ENCODE data around the gene KCNH4. TPM values are rescaled to one million over a fixed set of nuclear protein-coding genes. Genes with fewer than 3 reads are reported as not detected.

The KCNH4 gene
- total and polyA plus RNA-seq, 4 donors, result 0.01 TPM; not detected in 3

- H3K4me3 ChIP-seq (ENCODE audit: low read depth in 1 of 3, low read length in 3 of 3), result peak overlapping the region in 2 of 3 donors; percentile 32 to 58
- 50% methylated on average over 17 of the region's 17 CpGs for WGBS
- no peak overlapping the region for H3K27ac ChIP-seq (ENCODE audit: low read depth in 1 of 2, low read length in 2 of 2)
- no peak for DNase-seq (ENCODE audit: low spot score)
- H3K9me3 ChIP-seq (ENCODE audit: control insufficient read depth in 4 of 4, low read length in 3 of 4), result no peaks in the 10 kb centered on the region
- no peak overlapping the region for H3K9ac ChIP-seq (ENCODE audit: low read depth in 1 of 2, low read length in 2 of 2)
- TF ChIP-seq HNF4G (IDR thresholded peaks at IDR 0.05), result no peak
- TF ChIP-seq ATF3 (IDR thresholded peaks at IDR 0.05), result no peak
- TF ChIP-seq RAD21 (IDR thresholded peaks at IDR 0.05), result no peak
- no peak for TF ChIP-seq NR2F2 (IDR thresholded peaks at IDR 0.05)
- no peak for TF ChIP-seq JUND (IDR thresholded peaks at IDR 0.05)
- TF ChIP-seq TAF1 (conservative IDR thresholded peaks at IDR 0.05), result no peak
- peaks cover 0 to 22% (median 17%) of the 10 kb centered on the region in 4 donors for H3K4me1 ChIP-seq (ENCODE audit: control insufficient read depth in 4 of 4, insufficient read depth in 4 of 4, low read length in 3 of 4)
- H3K27me3 ChIP-seq (ENCODE audit: control insufficient read depth in 4 of 4, insufficient read depth in 4 of 4, low read length in 3 of 4), result no peaks in the 10 kb centered on the region
- no peaks in the 10 kb centered on the region for H3K36me3 ChIP-seq (ENCODE audit: control insufficient read depth in 4 of 4, insufficient read depth in 3 of 4, low read depth in 1 of 4, low read length in 3 of 4)
These were observed 25.3 kb downstream of the KCNH4 start for GRCh38 chr17:42155614-42156045.

DNA sequence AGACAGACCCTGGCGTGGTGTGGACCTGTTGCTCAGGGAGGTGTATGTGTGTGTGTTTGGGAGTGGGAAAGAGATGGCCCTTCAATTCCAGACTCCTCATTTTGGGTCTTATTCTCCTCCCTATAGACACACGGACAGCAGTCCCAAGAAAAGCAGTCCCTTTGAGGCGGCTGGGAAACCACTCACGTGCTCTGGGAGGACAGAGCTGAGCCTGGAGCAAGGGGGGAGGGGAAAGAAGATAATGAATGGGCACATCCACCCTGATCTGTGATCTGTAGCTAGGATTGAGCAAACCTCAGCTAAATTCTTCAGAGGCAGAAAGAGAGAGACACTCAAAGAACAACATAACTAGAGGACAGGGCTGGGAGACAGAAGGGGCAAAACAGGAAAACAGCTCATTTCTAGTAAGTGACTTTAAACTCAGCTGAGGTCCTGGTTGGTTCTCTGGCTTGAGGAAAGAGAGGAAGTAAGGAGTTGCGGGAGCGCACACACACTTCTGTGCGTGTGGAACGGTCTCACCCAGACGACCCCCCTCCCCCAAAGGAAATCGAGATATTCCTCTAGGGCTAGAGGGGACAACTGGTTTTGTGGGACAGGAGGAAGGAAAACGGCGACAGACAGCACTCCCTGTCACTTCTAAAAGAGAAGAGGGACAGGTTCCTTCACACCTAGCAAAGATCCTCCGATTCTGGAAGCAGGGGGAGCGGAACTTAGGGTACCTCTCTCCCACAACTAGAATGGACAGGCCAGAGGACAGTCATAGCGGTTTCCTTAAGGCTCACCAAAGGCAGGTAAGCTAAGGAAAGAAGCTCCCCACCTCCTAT, 26.8 kb downstream of the KCNH4 start:
- Histone ChIP-seq H3K4me1 (ENCODE audit: control insufficient read depth in 4 of 4, insufficient read depth in 4 of 4, low read length in 3 of 4) (peaks cover 0 to 24% (median 18%) of the 10 kb centered on the region in 4 donors), H3K9me3 (ENCODE audit: control insufficient read depth in 4 of 4, low read length in 3 of 4) (no peaks in the 10 kb centered on the region), H3K4me3 (ENCODE audit: low read depth in 1 of 3, low read length in 3 of 3) (peak overlapping the region; percentile 80 to 98 (median 97)), H3K27me3 (ENCODE audit: control insufficient read depth in 4 of 4, insufficient read depth in 4 of 4, low read length in 3 of 4) (no peaks in the 10 kb centered on the region), H3K9ac (ENCODE audit: low read depth in 1 of 2, low read length in 2 of 2) (peak overlapping the region; percentile 91 to 95), H3K27ac (ENCODE audit: low read depth in 1 of 2, low read length in 2 of 2) (peak overlapping the region; percentile 75 to 81), H3K36me3 (ENCODE audit: control insufficient read depth in 4 of 4, insufficient read depth in 3 of 4, low read depth in 1 of 4, low read length in 3 of 4) (no peaks in the 10 kb centered on the region)
- TF ChIP-seq RXRA (IDR thresholded peaks at IDR 0.05) (no peak), YY1 (IDR thresholded peaks at IDR 0.05) (no peak), FOXA2 (IDR thresholded peaks at IDR 0.05) (no peak), JUND (IDR thresholded peaks at IDR 0.05) (no peak), NR2F2 (IDR thresholded peaks at IDR 0.05) (no peak), GABPA (IDR thresholded peaks at IDR 0.05 in 1 of 2, conservative IDR thresholded peaks at IDR 0.05 in 1 of 2) (no peak), SP1 (IDR thresholded peaks at IDR 0.05) (no peak), ATF3 (IDR thresholded peaks at IDR 0.05) (no peak), TAF1 (conservative IDR thresholded peaks at IDR 0.05) (no peak), CTCF (IDR thresholded peaks at IDR 0.05; ENCODE audit: low read depth, low read length, missing input control) (no peak)
- TF ChIP-seq, protein P1, sequence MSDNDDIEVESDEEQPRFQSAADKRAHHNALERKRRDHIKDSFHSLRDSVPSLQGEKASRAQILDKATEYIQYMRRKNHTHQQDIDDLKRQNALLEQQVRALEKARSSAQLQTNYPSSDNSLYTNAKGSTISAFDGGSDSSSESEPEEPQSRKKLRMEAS (IDR thresholded peaks at IDR 0.05), result no peak
- TF ChIP-seq, protein P2, sequence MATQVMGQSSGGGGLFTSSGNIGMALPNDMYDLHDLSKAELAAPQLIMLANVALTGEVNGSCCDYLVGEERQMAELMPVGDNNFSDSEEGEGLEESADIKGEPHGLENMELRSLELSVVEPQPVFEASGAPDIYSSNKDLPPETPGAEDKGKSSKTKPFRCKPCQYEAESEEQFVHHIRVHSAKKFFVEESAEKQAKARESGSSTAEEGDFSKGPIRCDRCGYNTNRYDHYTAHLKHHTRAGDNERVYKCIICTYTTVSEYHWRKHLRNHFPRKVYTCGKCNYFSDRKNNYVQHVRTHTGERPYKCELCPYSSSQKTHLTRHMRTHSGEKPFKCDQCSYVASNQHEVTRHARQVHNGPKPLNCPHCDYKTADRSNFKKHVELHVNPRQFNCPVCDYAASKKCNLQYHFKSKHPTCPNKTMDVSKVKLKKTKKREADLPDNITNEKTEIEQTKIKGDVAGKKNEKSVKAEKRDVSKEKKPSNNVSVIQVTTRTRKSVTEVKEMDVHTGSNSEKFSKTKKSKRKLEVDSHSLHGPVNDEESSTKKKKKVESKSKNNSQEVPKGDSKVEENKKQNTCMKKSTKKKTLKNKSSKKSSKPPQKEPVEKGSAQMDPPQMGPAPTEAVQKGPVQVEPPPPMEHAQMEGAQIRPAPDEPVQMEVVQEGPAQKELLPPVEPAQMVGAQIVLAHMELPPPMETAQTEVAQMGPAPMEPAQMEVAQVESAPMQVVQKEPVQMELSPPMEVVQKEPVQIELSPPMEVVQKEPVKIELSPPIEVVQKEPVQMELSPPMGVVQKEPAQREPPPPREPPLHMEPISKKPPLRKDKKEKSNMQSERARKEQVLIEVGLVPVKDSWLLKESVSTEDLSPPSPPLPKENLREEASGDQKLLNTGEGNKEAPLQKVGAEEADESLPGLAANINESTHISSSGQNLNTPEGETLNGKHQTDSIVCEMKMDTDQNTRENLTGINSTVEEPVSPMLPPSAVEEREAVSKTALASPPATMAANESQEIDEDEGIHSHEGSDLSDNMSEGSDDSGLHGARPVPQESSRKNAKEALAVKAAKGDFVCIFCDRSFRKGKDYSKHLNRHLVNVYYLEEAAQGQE (IDR thresholded peaks at IDR 0.05), result no peak
- TF ChIP-seq, protein P3, sequence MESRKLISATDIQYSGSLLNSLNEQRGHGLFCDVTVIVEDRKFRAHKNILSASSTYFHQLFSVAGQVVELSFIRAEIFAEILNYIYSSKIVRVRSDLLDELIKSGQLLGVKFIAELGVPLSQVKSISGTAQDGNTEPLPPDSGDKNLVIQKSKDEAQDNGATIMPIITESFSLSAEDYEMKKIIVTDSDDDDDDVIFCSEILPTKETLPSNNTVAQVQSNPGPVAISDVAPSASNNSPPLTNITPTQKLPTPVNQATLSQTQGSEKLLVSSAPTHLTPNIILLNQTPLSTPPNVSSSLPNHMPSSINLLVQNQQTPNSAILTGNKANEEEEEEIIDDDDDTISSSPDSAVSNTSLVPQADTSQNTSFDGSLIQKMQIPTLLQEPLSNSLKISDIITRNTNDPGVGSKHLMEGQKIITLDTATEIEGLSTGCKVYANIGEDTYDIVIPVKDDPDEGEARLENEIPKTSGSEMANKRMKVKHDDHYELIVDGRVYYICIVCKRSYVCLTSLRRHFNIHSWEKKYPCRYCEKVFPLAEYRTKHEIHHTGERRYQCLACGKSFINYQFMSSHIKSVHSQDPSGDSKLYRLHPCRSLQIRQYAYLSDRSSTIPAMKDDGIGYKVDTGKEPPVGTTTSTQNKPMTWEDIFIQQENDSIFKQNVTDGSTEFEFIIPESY (IDR thresholded peaks at IDR 0.05), result no peak
- DNase-seq (ENCODE audit: low spot score), result no peak
- WGBS, result 5% methylated on average over 15 of the region's 15 CpGs
